IMR-90 (cell line): ENCODE measurements around the gene RBKS. TPM values are rescaled to one million over a fixed set of nuclear protein-coding genes. Genes with fewer than 3 reads are reported as not detected.

Experiments used
- ATAC-seq: fragments of 200-7000 bp; cut with Tn5 transposase; 2 replicates; pipeline ENCODE4 v1.9.1; 2020; ENCODE audit warnings: low read depth, mild to moderate bottlenecking, moderate library complexity
- BruUV-seq: library from RNA; stranded (reverse); fragments of 400-500 nt; replicated peaks from 2 replicates; lab custom pipeline; 2021; lab: Mats Ljungman, UMichigan
- CTCF ChIA-PET: fragments of 300-600 bp; formaldehyde crosslinking; extraction: SDS; loops from one replicate; lab custom pipeline; 2021; ENCODE audit warnings: antibody characterized with exemption; lab: Yijun Ruan, JAX
- POLR2A ChIA-PET: fragments of 300-600 bp; sonication (Branson Sonifier 250); formaldehyde crosslinking; loops from one replicate; lab custom pipeline; 2022; ENCODE audit warnings: antibody characterized with exemption; ENCODE audit not compliant: unreplicated experiment; lab: Charles Lee
- DNase-seq: peaks from one replicate; pipeline ENCODE4 v3.0.0; 2013
- H2AFZ ChIP-seq: replicated peaks from 2 replicates; pipeline ENCODE3; 2013; ENCODE audit warnings: low read length, mild to moderate bottlenecking; ENCODE audit not compliant: poor library complexity
- H2AK5ac ChIP-seq: 2 replicates; pipeline ENCODE4 v1.6.1; 2013; ENCODE audit warnings: low read depth, low read length, inconsistent platforms
- H2AK9ac ChIP-seq: replicated peaks from 2 replicates; pipeline ENCODE3; 2013; ENCODE audit warnings: mild to moderate bottlenecking, low read depth, low read length, moderate library complexity; ENCODE audit not compliant: poor library complexity
- H2BK120ac ChIP-seq: 2 replicates; pipeline ENCODE4 v1.6.1; 2013; ENCODE audit warnings: low read depth, low read length, inconsistent platforms
- H2BK15ac ChIP-seq: 3 replicates; pipeline ENCODE4 v1.6.1; 2013; ENCODE audit warnings: low read depth, low read length, inconsistent platforms
- H2BK20ac ChIP-seq: 2 replicates; pipeline ENCODE4 v1.6.1; 2013; ENCODE audit warnings: low read depth, mild to moderate bottlenecking, inconsistent platforms, low read length, moderate library complexity
- H2BK5ac ChIP-seq: 2 replicates; pipeline ENCODE4 v1.6.1; 2013; ENCODE audit warnings: mild to moderate bottlenecking, low read depth, low read length, inconsistent platforms; ENCODE audit not compliant: poor library complexity, severe bottlenecking
- H3K14ac ChIP-seq: replicated peaks from 2 replicates; pipeline ENCODE4 v1.6.1; 2013; ENCODE audit warnings: low read depth, low read length, inconsistent platforms
- H3K18ac ChIP-seq: 2 replicates; pipeline ENCODE4 v1.6.1; 2013; ENCODE audit warnings: low read depth, low read length, control low read depth
- H3K23ac ChIP-seq: 2 replicates; pipeline ENCODE4 v1.6.1; 2013; ENCODE audit warnings: low read depth, low read length, inconsistent platforms
- H3K27ac ChIP-seq: 2 replicates; pipeline ENCODE4 v1.5.1; 2013; ENCODE audit warnings: mild to moderate bottlenecking, control low read depth, low read length; ENCODE audit not compliant: insufficient read depth
- H3K27me3 ChIP-seq: 2 replicates; pipeline ENCODE4 v1.6.1; 2013; ENCODE audit warnings: low read length; ENCODE audit not compliant: control insufficient read depth, insufficient read depth
- H3K36me3 ChIP-seq: 2 replicates; pipeline ENCODE4 v1.6.1; 2013; ENCODE audit warnings: low read length, mixed read lengths; ENCODE audit not compliant: control insufficient read depth, insufficient read depth
- H3K4ac ChIP-seq: 2 replicates; pipeline ENCODE4 v1.6.1; 2013; ENCODE audit warnings: low read depth, low read length, inconsistent platforms
- H3K4me1 ChIP-seq: 2 replicates; pipeline ENCODE4 v1.6.1; 2013; ENCODE audit warnings: low read length, mixed read lengths; ENCODE audit not compliant: control insufficient read depth, insufficient read depth
- H3K4me2 ChIP-seq: 2 replicates; pipeline ENCODE4 v1.6.1; 2013; ENCODE audit warnings: low read depth, mild to moderate bottlenecking, control low read depth, low read length, moderate library complexity
- H3K4me3 ChIP-seq: 2 replicates; pipeline ENCODE4 v1.5.1; 2013; ENCODE audit warnings: low read depth, mild to moderate bottlenecking, control low read depth, low read length, moderate library complexity; ENCODE audit not compliant: insufficient read depth
- H3K56ac ChIP-seq: 2 replicates; pipeline ENCODE4 v1.6.1; 2013; ENCODE audit warnings: low read length, inconsistent platforms; ENCODE audit not compliant: insufficient read depth; ENCODE audit errors: extremely low read depth
- H3K79me1 ChIP-seq, 2 experiments: 2 replicates each; pipeline ENCODE4 v1.6.1; 2013; ENCODE audit warnings: low read length in 2 of 2, inconsistent platforms in 1 of 2, low read depth in 1 of 2
- H3K9ac ChIP-seq: 2 replicates; pipeline ENCODE4 v1.6.1; 2013; ENCODE audit warnings: low read depth, low read length, control low read depth
- H3K9me1 ChIP-seq: 2 replicates; pipeline ENCODE4 v1.6.1; 2013; ENCODE audit warnings: low read length, inconsistent platforms; ENCODE audit not compliant: insufficient read depth
- H3K9me3 ChIP-seq: 2 replicates; pipeline ENCODE4 v1.6.1; 2013; ENCODE audit warnings: low read length; ENCODE audit not compliant: control insufficient read depth, insufficient read depth
- H4K20me1 ChIP-seq: 2 replicates; pipeline ENCODE4 v1.6.1; 2013; ENCODE audit warnings: low read length, inconsistent platforms; ENCODE audit not compliant: insufficient read depth
- H4K5ac ChIP-seq: 2 replicates; pipeline ENCODE4 v1.6.1; 2013; ENCODE audit warnings: mild to moderate bottlenecking, low read depth, low read length, control low read depth
- H4K8ac ChIP-seq, 2 experiments: 2 replicates each; pipeline ENCODE4 v1.6.1; 2013; ENCODE audit warnings: low read depth in 2 of 2, low read length in 2 of 2, control low read depth in 1 of 2, inconsistent platforms in 1 of 2
- H4K91ac ChIP-seq: 2 replicates; pipeline ENCODE4 v1.6.1; 2013; ENCODE audit warnings: low read depth, low read length, inconsistent platforms; ENCODE audit not compliant: insufficient read depth
- BHLHE40 ChIP-seq: fragments of 150-350 bp; IDR thresholded peaks from 2 replicates; pipeline ENCODE4 v1.6.1; 2016; ENCODE audit warnings: mild to moderate bottlenecking, low read depth, low read length
- ELK1 ChIP-seq: fragments of 150-350 bp; IDR thresholded peaks from 2 replicates; pipeline ENCODE4 v1.6.1; 2016; ENCODE audit warnings: low read depth, mild to moderate bottlenecking, low read length, moderate library complexity, borderline replicate concordance
- MAFK ChIP-seq: IDR thresholded peaks from 2 replicates; pipeline ENCODE4 v1.6.1; 2012; ENCODE audit warnings: low read depth, low read length, improper control_type of control experiment
- MXI1 ChIP-seq: IDR thresholded peaks from 2 replicates; pipeline ENCODE4 v1.6.1; 2012; ENCODE audit warnings: low read depth, mild to moderate bottlenecking, low read length, moderate library complexity, borderline replicate concordance
- NFE2L2 ChIP-seq: fragments of 150-350 bp; IDR thresholded peaks from 2 replicates; pipeline ENCODE4 v1.6.1; 2016; ENCODE audit warnings: low read depth, mild to moderate bottlenecking, low read length
- RFX5 ChIP-seq: IDR thresholded peaks from 2 replicates; pipeline ENCODE4 v1.8.0; 2012; ENCODE audit warnings: low read depth, mild to moderate bottlenecking, low read length, moderate library complexity
- SMC3 ChIP-seq: fragments of 150-350 bp; IDR thresholded peaks from 2 replicates; pipeline ENCODE4 v1.6.1; 2016; ENCODE audit warnings: low read depth, mild to moderate bottlenecking, antibody characterized with exemption, low read length, moderate library complexity
- WGBS, 2 experiments: methylation state at CpG; one replicate each; pipeline versions ENCODE4 v1.1.5 to v1.1.7; 2013; ENCODE audit warnings: missing lambda C conversion rate in 2 of 2; ENCODE audit not compliant: insufficient read length in 1 of 2; ENCODE audit errors: extremely low coverage in 2 of 2; 5-methylcytosine and 5-hydroxymethylcytosine counted together
- dilution Hi-C: fragments of 300-500 bp; cut with HindIII; formaldehyde crosslinking; loops from one replicate; pipeline ENCODE4 v1.14.3; 2018; ENCODE audit warnings: low sequenced_read_pairs; ENCODE audit not compliant: unreplicated experiment
- in situ Hi-C: fragments of 300-500 bp; cut with MboI; formaldehyde crosslinking; loops from 3 replicates; pipeline ENCODE4 v1.14.3; 2019; ENCODE audit warnings: low sequenced_read_pairs, inconsistent platforms, mixed read lengths
- intact Hi-C: fragments of 100-400 bp; cut with micrococcal nuclease; formaldehyde crosslinking; loops from 2 replicates; pipeline ENCODE4 v1.10.0; 2022
- polyA plus RNA-seq, 3 experiments: library from polyadenylated mRNA; depleted of rRNA; stranded (reverse); fragments of >200 nt; gene quantifications; 2 replicates each; pipeline ENCODE4 v1.2.3, GENCODE V29; 2012; ENCODE audit warnings: low replicate concordance in 1 of 3
- total RNA-seq: library from RNA; depleted of rRNA; stranded (reverse); fragments of >200 nt; gene quantifications from 2 replicates; pipeline ENCODE4 v1.2.3, GENCODE V29; 2012

The RBKS gene
- total and polyA plus RNA-seq, 2 of the 4 experiments (the other 2 are of a cell fraction) = 1.1 to 1.4 TPM

- TF ChIP-seq RFX5 (no peak), MAFK (no peak), SMC3 (no peak), NFE2L2 (no peak), ELK1 (no peak), BHLHE40 (no peak; the same call in 1 of the 2 replicates), MXI1 (no peak)
- Histone ChIP-seq H3K27me3 (no peaks in the 10 kb centered on the region), H3K9me3 (peaks cover 4% of the 10 kb centered on the region; the same call in 1 of the 2 replicates), H2BK15ac (no peak overlapping the region), H3K4me3 (no peak overlapping the region), H3K9ac (no peak overlapping the region), H3K56ac (no peak overlapping the region), H2BK120ac (no peak overlapping the region), H4K8ac (no peak overlapping the region), H3K23ac (no peak overlapping the region), H2AK9ac (no peak overlapping the region), H4K5ac (no peak overlapping the region), H2BK20ac (no peak overlapping the region), H2AFZ (no peak overlapping the region), H4K91ac (no peak overlapping the region), H3K9me1 (peaks cover 2% of the 10 kb centered on the region; the same call in 1 of the 2 replicates), H3K14ac (no peak overlapping the region), H4K20me1 (no peaks in the 10 kb centered on the region), H3K4me2 (no peak overlapping the region), H3K79me1 (no peaks in the 10 kb centered on the region), H2AK5ac (no peak overlapping the region), H3K18ac (no peak overlapping the region), H3K27ac (no peak overlapping the region), H3K36me3 (no peaks in the 10 kb centered on the region), H3K4ac (no peak overlapping the region), H2BK5ac (no peak overlapping the region), H3K4me1 (no peaks in the 10 kb centered on the region; the same call in none of the 2 replicates)
- ChIA-PET CTCF (interaction anchor here (1.0 kb wide), 1 partner anchor 24 kb away, joined by 3 read pairs; no protein-coding TSS in a partner anchor), POLR2A (no interaction called here)
- dilution Hi-C loops (no loop called here), intact Hi-C loops (no loop called here), in situ Hi-C loops (no loop called here)
- no CpG with 5 or more reads among the region's 1 CpG for WGBS, 2 experiments
- DNase-seq = peak; percentile 37
- no TSS peak for BruUV-seq
- ATAC-seq = peak; percentile 56
Measured at GRCh38 chr2:27833931-27834330, 56.3 kb downstream of the RBKS start.
